ENCODE data around the gene AJAP1.

The AJAP1 gene

DNA sequence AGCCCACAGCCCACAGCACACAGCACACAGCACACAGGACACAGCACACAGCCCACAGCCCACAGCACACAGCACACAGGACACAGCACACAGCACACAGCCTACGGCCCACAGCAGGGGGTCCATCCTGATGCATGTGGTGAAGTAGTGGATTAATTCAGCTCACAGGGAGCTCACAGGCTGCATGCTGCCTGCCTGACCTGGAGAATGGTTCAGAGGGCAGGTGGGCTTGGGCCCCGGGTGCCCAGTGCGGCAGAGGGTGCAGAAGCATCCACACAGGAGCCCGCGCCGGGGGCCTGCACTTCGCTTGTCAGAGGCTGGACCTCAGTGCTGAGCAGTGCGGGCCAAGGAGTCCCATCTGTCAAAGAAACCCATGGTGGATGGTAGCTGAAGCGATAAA, 21.1 kb upstream of the AJAP1 start (continued):
- TF ChIP-seq, protein P1, sequence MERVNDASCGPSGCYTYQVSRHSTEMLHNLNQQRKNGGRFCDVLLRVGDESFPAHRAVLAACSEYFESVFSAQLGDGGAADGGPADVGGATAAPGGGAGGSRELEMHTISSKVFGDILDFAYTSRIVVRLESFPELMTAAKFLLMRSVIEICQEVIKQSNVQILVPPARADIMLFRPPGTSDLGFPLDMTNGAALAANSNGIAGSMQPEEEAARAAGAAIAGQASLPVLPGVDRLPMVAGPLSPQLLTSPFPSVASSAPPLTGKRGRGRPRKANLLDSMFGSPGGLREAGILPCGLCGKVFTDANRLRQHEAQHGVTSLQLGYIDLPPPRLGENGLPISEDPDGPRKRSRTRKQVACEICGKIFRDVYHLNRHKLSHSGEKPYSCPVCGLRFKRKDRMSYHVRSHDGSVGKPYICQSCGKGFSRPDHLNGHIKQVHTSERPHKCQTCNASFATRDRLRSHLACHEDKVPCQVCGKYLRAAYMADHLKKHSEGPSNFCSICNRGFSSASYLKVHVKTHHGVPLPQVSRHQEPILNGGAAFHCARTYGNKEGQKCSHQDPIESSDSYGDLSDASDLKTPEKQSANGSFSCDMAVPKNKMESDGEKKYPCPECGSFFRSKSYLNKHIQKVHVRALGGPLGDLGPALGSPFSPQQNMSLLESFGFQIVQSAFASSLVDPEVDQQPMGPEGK (tag by site-specific recombination; IDR thresholded peaks at IDR 0.05): no peak
- no peak for TF ChIP-seq ZNF791 (tag by site-specific recombination; IDR thresholded peaks at IDR 0.05)
- TF ChIP-seq, protein P2, sequence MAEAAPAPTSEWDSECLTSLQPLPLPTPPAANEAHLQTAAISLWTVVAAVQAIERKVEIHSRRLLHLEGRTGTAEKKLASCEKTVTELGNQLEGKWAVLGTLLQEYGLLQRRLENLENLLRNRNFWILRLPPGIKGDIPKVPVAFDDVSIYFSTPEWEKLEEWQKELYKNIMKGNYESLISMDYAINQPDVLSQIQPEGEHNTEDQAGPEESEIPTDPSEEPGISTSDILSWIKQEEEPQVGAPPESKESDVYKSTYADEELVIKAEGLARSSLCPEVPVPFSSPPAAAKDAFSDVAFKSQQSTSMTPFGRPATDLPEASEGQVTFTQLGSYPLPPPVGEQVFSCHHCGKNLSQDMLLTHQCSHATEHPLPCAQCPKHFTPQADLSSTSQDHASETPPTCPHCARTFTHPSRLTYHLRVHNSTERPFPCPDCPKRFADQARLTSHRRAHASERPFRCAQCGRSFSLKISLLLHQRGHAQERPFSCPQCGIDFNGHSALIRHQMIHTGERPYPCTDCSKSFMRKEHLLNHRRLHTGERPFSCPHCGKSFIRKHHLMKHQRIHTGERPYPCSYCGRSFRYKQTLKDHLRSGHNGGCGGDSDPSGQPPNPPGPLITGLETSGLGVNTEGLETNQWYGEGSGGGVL (tag by site-specific recombination; IDR thresholded peaks at IDR 0.05): no peak
- no peak for TF ChIP-seq REPIN1 (tag by site-specific recombination; IDR thresholded peaks at IDR 0.05; ENCODE audit: low read depth)
- TF ChIP-seq ZNF610 (tag by site-specific recombination; IDR thresholded peaks at IDR 0.05; ENCODE audit: borderline replicate concordance): no peak

DNA sequence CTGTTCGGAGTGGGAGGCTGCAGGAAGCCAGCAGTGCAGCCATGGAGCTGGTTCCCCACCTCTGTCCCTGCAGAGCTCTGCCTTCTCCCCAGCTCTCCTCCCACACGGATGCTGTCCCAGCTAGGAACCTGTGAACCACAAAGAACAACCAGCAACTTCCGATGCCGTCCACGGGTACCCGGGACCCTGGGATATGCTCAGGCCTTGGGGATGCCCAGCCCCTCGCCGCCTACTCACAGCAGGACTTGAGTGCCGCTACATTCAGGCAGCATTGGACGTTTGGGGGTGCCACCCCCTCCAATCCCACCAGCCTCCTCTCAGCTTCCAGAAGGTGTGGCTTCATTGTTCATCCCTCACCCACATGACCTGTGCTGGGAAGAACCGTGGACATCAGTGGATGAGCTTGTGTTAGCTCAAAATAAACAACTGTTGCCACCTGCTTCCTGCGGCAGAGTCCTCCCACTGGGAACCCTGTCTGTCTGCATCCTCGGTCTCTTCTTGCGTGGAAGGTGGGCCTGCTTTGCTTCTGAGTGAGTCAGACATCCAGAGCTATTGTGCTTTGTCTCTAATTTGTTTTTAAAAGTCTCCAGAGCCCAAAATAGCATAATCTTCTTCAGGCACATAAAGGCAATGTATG, 20.1 kb upstream of the AJAP1 start:
- H3K27ac ChIP-seq (ENCODE audit: extremely low read depth, low read depth, low read length): no peak overlapping the region
- ChIA-PET CTCF (no interaction called here), POLR2A (no interaction called here)
- no peaks in the 10 kb centered on the region for H3K9me3 ChIP-seq (ENCODE audit: control insufficient read depth, insufficient read depth, low read depth, low read length)
- no peak overlapping the region for H3K4me3 ChIP-seq (ENCODE audit: low read depth, low read length)
- no peaks in the 10 kb centered on the region for H3K4me1 ChIP-seq (ENCODE audit: control insufficient read depth, insufficient read depth, low read length)
- TF ChIP-seq ZBTB20 (tag by site-specific recombination; IDR thresholded peaks at IDR 0.05) (no peak), ZNF791 (tag by site-specific recombination; IDR thresholded peaks at IDR 0.05) (no peak), ZNF37A (tag by site-specific recombination; IDR thresholded peaks at IDR 0.05) (no peak), ZFP3 (tag by site-specific recombination; IDR thresholded peaks at IDR 0.05; ENCODE audit: low read depth) (no peak), ZSCAN16 (tag by site-specific recombination; IDR thresholded peaks at IDR 0.05) (no peak), ZNF621 (tag by site-specific recombination; IDR thresholded peaks at IDR 0.05) (no peak), ZNF214 (tag by site-specific recombination; IDR thresholded peaks at IDR 0.05; ENCODE audit: borderline replicate concordance) (no peak), ZNF654 (tag by site-specific recombination; IDR thresholded peaks at IDR 0.05; ENCODE audit: low read depth) (no peak), OVOL3 (tag by site-specific recombination; IDR thresholded peaks at IDR 0.05) (no peak), KLF8 (tag by site-specific recombination; IDR thresholded peaks at IDR 0.05) (no peak)
- TF ChIP-seq, protein P3, sequence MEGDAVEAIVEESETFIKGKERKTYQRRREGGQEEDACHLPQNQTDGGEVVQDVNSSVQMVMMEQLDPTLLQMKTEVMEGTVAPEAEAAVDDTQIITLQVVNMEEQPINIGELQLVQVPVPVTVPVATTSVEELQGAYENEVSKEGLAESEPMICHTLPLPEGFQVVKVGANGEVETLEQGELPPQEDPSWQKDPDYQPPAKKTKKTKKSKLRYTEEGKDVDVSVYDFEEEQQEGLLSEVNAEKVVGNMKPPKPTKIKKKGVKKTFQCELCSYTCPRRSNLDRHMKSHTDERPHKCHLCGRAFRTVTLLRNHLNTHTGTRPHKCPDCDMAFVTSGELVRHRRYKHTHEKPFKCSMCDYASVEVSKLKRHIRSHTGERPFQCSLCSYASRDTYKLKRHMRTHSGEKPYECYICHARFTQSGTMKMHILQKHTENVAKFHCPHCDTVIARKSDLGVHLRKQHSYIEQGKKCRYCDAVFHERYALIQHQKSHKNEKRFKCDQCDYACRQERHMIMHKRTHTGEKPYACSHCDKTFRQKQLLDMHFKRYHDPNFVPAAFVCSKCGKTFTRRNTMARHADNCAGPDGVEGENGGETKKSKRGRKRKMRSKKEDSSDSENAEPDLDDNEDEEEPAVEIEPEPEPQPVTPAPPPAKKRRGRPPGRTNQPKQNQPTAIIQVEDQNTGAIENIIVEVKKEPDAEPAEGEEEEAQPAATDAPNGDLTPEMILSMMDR (tag by site-specific recombination; IDR thresholded peaks at IDR 0.05): no peak
- TF ChIP-seq, protein P4, sequence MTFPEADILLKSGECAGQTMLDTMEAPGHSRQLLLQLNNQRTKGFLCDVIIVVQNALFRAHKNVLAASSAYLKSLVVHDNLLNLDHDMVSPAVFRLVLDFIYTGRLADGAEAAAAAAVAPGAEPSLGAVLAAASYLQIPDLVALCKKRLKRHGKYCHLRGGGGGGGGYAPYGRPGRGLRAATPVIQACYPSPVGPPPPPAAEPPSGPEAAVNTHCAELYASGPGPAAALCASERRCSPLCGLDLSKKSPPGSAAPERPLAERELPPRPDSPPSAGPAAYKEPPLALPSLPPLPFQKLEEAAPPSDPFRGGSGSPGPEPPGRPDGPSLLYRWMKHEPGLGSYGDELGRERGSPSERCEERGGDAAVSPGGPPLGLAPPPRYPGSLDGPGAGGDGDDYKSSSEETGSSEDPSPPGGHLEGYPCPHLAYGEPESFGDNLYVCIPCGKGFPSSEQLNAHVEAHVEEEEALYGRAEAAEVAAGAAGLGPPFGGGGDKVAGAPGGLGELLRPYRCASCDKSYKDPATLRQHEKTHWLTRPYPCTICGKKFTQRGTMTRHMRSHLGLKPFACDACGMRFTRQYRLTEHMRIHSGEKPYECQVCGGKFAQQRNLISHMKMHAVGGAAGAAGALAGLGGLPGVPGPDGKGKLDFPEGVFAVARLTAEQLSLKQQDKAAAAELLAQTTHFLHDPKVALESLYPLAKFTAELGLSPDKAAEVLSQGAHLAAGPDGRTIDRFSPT (tag by site-specific recombination; IDR thresholded peaks at IDR 0.05): no peak
- TF ChIP-seq, protein P5, sequence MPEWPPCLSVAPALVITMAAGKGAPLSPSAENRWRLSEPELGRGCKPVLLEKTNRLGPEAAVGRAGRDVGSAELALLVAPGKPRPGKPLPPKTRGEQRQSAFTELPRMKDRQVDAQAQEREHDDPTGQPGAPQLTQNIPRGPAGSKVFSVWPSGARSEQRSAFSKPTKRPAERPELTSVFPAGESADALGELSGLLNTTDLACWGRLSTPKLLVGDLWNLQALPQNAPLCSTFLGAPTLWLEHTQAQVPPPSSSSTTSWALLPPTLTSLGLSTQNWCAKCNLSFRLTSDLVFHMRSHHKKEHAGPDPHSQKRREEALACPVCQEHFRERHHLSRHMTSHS (tag by site-specific recombination; IDR thresholded peaks at IDR 0.05): no peak
- H3K36me3 ChIP-seq (ENCODE audit: control insufficient read depth in 2 of 2, insufficient read depth in 1 of 2, low read length in 2 of 2): no peaks in the 10 kb centered on the region
